Central memory CD8-positive, alpha-beta T cell (primary cell): ENCODE data around the gene OR52L1.

Source experiments
- ATAC-seq: fragments of 150-1000 bp; cut with Tn5 transposase; replicated peaks from 2 replicates; pipeline ENCODE4 v1.10.0; 2022; ENCODE audit warnings: mild to moderate bottlenecking, moderate FRiP score, moderate number of reproducible peaks; ENCODE audit not compliant: poor library complexity, severe bottlenecking; ENCODE audit errors: extremely low read depth
- DNase-seq, 2 donors: peaks; one replicate each; pipeline ENCODE4 v3.0.0; 2021; ENCODE audit warnings: low spot score in 2 of 2
- H3K27ac Mint-ChIP-seq: one replicate; pipeline ENCODE4 v1.8.0; 2022; ENCODE audit warnings: low read depth, mild to moderate bottlenecking, moderate library complexity, mixed read lengths
- H3K27me3 Mint-ChIP-seq: one replicate; pipeline ENCODE4 v1.8.0; 2022; ENCODE audit warnings: mixed read lengths
- H3K36me3 Mint-ChIP-seq: one replicate; pipeline ENCODE4 v1.8.0; 2022; ENCODE audit warnings: mild to moderate bottlenecking, moderate library complexity, mixed read lengths; ENCODE audit not compliant: insufficient read depth
- H3K4me1 Mint-ChIP-seq: one replicate; pipeline ENCODE4 v1.8.0; 2022; ENCODE audit warnings: mixed read lengths
- H3K4me3 Mint-ChIP-seq: one replicate; pipeline ENCODE4 v1.8.0; 2022; ENCODE audit warnings: mild to moderate bottlenecking, moderate library complexity, mixed read lengths
- H3K9me3 Mint-ChIP-seq: one replicate; pipeline ENCODE4 v1.8.0; 2022; ENCODE audit warnings: mixed read lengths

Gene OR52L1

DNA sequence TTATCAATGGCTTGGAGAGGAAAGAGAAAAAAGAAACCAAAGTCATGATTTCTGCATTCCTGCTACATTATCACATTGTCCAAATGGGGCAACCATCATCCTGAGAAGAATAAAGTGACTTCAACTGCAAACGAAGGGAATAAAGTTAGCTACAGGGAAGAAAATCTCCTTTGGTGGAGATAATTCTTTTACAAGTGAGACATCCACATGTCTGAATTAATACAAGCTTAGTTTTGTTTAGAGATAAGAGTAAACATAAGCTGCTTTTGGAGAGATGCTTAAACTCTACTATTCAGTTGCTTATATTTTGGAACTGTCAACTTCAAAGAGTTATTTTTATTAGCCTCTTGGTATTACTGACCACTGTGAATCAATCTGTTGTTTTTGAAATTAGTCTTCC, at the start of gene OR52L1:
TSS of gene OR52L1 (minus strand) at position 101 of the 400 bp plus-strand sequence. CDS start at position 46, 55 bp downstream.
- Mint-ChIP-seq H3K36me3 (no peaks in the 10 kb centered on the region), H3K27ac (no peak within 1 kb of the TSS), H3K4me3 (no peak within 1 kb of the TSS), H3K9me3 (no peaks in the 10 kb centered on the region), H3K27me3 (peaks cover 65% of the 10 kb centered on the region), H3K4me1 (no peaks in the 10 kb centered on the region)
- DNase-seq = no peak
- no peak for ATAC-seq

DNA sequence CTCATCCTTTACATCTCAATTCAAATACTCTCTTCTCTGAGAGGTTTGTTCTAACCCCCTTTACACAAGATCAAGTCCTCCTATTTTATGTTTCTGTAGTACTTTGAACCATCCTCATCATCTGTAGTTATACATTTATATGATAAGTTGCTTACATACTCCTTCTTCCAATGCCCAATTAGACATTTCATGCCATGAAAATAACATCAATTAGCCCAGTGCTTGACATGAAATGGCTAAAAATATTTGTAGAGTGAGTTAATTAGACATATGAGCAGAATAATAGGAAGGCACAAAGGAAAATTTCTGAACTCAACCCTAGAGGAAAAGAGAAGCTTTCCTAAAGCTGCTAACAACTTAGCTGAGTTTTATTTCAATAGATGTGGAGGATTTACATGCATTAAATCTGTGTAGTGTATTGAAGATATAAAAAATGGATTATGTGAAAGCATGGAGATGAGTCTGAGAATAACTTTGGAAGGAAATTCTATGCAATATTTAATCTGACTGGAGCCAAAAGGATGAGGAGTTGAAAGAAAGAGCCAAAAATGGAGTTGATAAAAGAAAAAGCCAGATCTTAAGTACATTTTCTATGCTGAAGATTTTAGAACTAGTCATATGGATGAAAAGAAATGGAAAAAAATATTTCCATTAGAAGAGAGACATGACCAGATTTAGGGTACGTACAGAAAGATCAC, 44.1 kb upstream of the OR52L1 start, which contains the start of gene OR56A1:
TSS of gene OR56A1 (minus strand) at position 51 of the 698 bp plus-strand sequence. CDS start 3,066 bp downstream, outside the sequence.
- Mint-ChIP-seq H3K4me1 (no peaks in the 10 kb centered on the region), H3K4me3 (no peak within 1 kb of the TSS), H3K9me3 (no peaks in the 10 kb centered on the region), H3K36me3 (no peaks in the 10 kb centered on the region), H3K27me3 (peaks cover 27% of the 10 kb centered on the region), H3K27ac (no peak within 1 kb of the TSS)
- no peak for ATAC-seq
- DNase-seq = no peak

DNA sequence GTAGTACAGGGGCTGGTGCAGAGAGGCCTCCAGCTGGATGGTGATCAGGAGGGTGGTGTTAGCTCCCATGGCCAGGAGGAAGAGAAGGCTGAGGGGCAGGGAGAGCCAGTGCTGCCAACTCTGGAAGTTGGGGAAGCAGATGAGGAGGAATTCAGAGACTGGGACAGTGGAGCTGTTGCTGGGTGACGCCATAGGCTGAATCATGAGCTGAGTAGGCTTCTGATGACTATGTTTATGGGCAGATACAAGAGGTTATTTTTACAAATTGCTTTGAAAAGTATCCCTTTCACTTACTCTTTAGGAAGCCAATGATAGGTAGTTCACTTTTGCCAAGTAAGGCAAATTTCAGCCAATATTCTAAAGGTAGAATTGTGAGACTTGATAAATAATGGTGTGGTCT, 40.7 kb upstream of the OR52L1 start:
- no peaks in the 10 kb centered on the region for H3K36me3 Mint-ChIP-seq
- DNase-seq (no peak), ATAC-seq (no peak)
- H3K27me3 Mint-ChIP-seq = peaks cover 37% of the 10 kb centered on the region
- H3K9me3 Mint-ChIP-seq = no peaks in the 10 kb centered on the region
- H3K4me1 Mint-ChIP-seq = no peaks in the 10 kb centered on the region
- H3K4me3 Mint-ChIP-seq = no peak overlapping the region
- H3K27ac Mint-ChIP-seq = no peak overlapping the region

DNA sequence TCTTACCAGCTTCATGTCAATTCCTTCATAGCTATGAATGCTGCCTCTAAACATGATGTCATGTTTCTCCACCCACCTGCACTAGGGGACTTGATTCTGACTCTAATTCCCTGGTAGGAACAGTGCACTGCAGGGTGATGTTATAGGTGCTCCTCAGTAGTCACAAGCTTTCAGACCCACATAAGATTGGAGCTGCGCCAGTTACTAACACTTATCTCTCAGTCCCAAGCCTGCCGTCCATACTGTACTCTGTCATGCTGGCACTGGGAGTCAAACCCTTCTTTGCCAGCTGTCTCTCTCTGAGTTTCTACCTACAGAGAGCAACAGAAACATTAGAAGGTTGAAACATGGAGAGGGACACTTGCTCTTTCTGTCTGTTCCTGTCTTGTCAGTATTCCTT, 38.3 kb upstream of the OR52L1 start:
- H3K4me3 Mint-ChIP-seq = no peak overlapping the region
- DNase-seq = no peak
- no peak for ATAC-seq
- H3K36me3 Mint-ChIP-seq = no peaks in the 10 kb centered on the region
- peaks cover 37% of the 10 kb centered on the region for H3K27me3 Mint-ChIP-seq
- H3K27ac Mint-ChIP-seq = no peak overlapping the region
- no peaks in the 10 kb centered on the region for H3K4me1 Mint-ChIP-seq
- no peaks in the 10 kb centered on the region for H3K9me3 Mint-ChIP-seq

DNA sequence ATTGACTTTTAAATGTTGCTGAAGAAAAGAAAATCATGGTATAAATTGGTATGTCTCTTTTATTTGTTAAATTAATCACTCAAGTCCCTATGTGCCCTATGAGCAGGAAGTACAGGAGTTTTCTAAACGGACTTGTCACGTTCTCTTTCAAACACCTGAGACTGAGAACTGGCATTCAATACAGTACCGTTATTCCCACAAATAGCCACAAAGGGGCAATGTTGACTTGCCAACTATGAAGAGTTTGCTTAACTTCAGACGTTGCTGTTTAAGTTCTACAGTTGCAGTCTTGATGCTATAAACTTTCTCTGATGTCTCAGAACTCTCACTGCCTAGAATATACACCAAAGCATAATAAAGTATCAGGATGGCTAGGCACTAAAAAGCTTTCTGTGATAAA, 36.2 kb upstream of the OR52L1 start:
- ATAC-seq (no peak), DNase-seq (no peak)
- no peak overlapping the region for H3K27ac Mint-ChIP-seq
- H3K4me3 Mint-ChIP-seq = no peak overlapping the region
- H3K36me3 Mint-ChIP-seq = no peaks in the 10 kb centered on the region
- H3K27me3 Mint-ChIP-seq = peaks cover 54% of the 10 kb centered on the region
- H3K4me1 Mint-ChIP-seq = no peaks in the 10 kb centered on the region
- no peaks in the 10 kb centered on the region for H3K9me3 Mint-ChIP-seq

DNA sequence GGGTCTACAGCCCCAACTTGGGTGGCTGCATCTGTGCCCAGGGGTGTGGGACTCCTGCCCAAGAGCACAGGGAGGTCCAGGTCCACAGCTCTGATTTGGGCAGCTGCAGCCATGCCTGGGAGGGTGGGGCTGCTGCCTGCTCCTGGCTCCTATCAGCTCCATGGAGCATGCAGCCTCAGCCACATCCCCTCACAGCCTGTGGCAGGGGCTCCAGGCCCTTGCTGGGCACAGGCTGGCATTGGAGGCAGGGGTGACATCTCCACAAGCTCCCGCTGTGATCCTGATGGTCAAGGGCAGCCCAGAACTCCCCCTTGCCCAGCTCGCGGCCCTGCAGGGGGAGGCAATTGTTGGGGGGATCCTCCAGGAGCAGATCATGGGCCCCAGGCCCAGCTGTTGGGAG, 26.3 kb upstream of the OR52L1 start:
- Mint-ChIP-seq H3K4me1 (no peaks in the 10 kb centered on the region), H3K27me3 (peaks cover 73% of the 10 kb centered on the region), H3K9me3 (no peaks in the 10 kb centered on the region), H3K4me3 (no peak overlapping the region), H3K36me3 (no peaks in the 10 kb centered on the region), H3K27ac (no peak overlapping the region)
- no peak for DNase-seq
- no peak for ATAC-seq

DNA sequence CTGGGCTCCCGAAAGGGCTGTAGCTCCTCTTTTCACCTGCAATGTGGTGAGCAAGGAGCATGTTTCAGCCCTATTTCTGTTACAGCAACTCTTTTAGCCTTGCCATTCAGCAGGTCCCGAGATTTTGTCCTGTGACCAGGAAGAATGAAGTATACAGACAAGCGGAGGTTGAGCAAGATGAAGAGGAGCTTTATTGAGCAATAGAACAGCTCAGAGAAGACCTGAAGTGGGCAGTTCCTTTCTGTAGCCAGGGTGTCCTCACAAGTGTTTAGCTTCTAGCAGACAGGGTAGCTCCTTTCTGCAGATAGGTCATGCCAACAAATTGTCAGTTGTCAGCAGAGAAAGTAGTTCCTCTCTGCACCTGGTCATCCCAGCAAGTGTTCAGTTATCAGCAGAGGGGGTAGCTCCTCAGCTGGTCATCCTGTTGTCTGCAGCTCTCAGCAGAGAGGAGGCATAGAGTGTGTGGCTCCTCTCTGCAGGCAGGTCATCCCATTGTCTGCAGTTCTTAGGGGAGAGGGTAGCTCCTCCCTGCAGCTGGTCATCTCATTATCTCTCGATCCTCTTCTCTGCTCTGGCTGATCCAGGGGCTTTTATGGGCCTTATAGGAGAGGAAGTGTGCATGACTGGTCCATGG, 25.4 kb upstream of the OR52L1 start:
- H3K9me3 Mint-ChIP-seq = no peaks in the 10 kb centered on the region
- DNase-seq (no peak), ATAC-seq (no peak)
- H3K27me3 Mint-ChIP-seq = peaks cover 64% of the 10 kb centered on the region
- no peaks in the 10 kb centered on the region for H3K4me1 Mint-ChIP-seq
- H3K27ac Mint-ChIP-seq = no peak overlapping the region
- H3K4me3 Mint-ChIP-seq = no peak overlapping the region
- no peaks in the 10 kb centered on the region for H3K36me3 Mint-ChIP-seq

DNA sequence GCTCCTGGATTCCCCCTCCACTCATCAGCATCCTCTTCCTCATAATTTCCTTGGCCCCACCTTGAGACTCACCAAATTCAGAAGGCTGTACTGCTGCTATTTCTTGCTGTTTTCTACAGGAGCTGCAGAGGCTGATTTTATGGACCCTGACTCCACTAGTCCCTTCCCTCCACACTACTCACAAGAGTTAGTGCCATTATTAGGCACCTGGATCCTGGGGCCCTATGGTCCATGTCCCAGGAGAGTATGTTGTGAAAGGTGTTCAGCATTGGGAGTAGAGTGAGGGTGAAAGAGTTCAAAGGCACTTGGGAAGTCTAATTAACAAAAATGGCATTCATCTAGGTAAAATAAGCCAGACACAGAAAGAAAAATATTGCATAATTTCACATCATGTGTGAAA, 20.1 kb upstream of the OR52L1 start, which contains the start of gene OR56A4:
TSS of gene OR56A4 (minus strand) at position 101 of the 400 bp plus-strand sequence. CDS start 3,954 bp downstream, outside the sequence.
- Mint-ChIP-seq H3K36me3 (no peaks in the 10 kb centered on the region), H3K27me3 (peaks cover 48% of the 10 kb centered on the region), H3K4me3 (no peak within 1 kb of the TSS), H3K9me3 (no peaks in the 10 kb centered on the region), H3K27ac (no peak within 1 kb of the TSS), H3K4me1 (no peaks in the 10 kb centered on the region)
- DNase-seq (no peak), ATAC-seq (no peak)

DNA sequence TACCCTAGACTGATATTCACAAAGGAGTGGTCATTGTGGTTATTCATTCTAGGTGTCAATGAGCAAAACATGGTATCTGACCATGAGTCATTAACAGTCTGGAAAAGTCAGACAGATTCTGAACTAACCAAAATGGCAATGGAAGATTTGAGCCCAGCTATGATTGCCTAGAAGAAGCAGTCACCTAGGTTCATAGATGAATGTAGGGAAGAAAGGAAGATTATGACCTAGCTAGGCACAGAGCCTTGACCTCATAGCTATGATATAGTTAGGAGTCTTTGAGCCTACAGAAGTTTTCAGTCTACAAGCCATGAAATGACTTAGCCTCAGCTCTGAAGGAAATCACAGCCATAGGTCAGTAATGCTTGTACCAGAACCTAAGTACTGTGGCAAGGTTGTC, 19.6 kb upstream of the OR52L1 start:
- ATAC-seq = no peak
- Mint-ChIP-seq H3K36me3 (no peaks in the 10 kb centered on the region), H3K4me3 (no peak overlapping the region), H3K27ac (no peak overlapping the region), H3K4me1 (no peaks in the 10 kb centered on the region), H3K9me3 (no peaks in the 10 kb centered on the region), H3K27me3 (peaks cover 48% of the 10 kb centered on the region)
- no peak for DNase-seq

DNA sequence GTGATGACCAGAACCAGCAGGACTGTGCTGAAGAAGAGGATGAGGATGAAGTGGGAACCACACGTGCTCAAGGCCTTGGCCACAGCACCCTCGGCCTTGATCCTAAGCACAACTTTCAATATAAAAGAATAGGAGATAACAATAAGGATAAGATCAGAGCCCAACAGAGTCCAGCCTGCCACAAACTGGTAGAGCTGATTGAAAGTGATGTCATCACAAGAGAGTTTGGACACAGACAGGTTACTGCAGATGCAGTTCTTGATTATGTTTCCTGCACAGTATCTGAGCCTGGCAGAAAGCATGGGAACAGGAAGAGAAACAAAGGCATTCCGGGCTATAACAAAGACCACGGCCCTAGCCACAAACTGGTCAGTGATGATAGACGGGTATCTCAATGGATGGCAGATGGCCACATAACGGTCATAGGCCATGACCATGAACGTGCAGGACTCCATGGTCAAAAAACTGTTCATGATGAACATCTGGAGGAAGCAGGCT, 15.5 kb upstream of the OR52L1 start:
- H3K27ac Mint-ChIP-seq = no peak overlapping the region
- ATAC-seq = no peak
- no peaks in the 10 kb centered on the region for H3K36me3 Mint-ChIP-seq
- no peaks in the 10 kb centered on the region for H3K4me1 Mint-ChIP-seq
- no peak for DNase-seq
- no peak overlapping the region for H3K4me3 Mint-ChIP-seq
- H3K9me3 Mint-ChIP-seq = peaks cover 5% of the 10 kb centered on the region
- H3K27me3 Mint-ChIP-seq = peaks cover 50% of the 10 kb centered on the region

DNA sequence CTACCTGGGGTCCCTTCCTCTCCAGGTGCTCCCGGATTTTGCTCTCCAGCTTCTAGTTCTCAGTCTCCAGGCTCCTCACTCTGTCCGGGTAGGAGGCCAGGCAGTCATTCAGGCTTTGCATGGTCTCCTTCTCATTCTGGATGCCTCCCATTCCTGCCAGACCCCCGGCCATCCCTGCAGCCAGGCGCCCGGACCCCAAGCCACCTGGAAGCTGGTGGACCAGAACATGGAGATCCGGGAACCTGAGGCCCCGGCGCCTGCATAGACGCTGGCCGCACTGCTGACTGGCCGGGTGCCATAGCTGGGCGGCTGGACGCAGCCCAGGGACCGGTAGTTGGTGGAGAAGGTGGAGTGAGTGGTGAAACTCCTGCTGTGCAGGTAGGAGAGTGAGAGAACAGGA, 8.0 kb upstream of the OR52L1 start:
- Mint-ChIP-seq H3K27ac (no peak overlapping the region), H3K27me3 (peaks cover 48% of the 10 kb centered on the region), H3K4me3 (no peak overlapping the region), H3K36me3 (no peaks in the 10 kb centered on the region), H3K9me3 (peaks cover 4% of the 10 kb centered on the region), H3K4me1 (no peaks in the 10 kb centered on the region)
- DNase-seq = no peak
- no peak for ATAC-seq

DNA sequence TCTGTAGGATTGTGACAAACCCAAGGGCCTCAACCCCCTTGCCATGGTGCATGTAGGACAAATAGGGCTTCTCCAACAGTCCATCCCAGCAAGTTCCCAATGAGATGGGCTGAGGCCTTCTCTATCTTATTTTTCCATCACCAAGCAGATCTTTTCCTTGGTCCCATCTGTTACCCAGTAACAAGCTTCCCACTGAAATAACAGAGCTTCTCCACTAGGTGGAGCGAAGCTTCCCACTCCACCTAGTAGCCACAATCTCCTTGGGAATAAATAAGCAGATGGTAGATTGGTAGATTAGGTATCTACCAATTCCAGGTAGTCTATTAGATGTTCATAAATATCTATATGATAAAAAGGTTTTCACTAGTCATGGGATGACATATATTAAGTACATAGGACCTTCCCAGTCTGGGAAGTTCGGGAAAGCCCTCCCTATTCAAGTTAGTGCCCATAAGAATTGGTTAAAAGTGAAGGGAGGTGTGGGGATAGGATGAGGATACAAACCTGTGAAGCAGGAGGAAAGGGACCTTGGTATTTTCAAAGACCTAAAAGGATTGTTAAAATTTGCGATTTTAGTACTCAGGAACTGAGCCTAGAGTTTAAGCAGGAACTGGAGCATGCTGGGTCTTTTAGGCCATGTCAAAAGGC, 5.9 kb upstream of the OR52L1 start:
- Mint-ChIP-seq H3K27me3 (peaks cover 44% of the 10 kb centered on the region), H3K4me1 (no peaks in the 10 kb centered on the region), H3K4me3 (no peak overlapping the region), H3K27ac (no peak overlapping the region), H3K9me3 (no peaks in the 10 kb centered on the region), H3K36me3 (no peaks in the 10 kb centered on the region)
- DNase-seq (no peak), ATAC-seq (no peak)

DNA sequence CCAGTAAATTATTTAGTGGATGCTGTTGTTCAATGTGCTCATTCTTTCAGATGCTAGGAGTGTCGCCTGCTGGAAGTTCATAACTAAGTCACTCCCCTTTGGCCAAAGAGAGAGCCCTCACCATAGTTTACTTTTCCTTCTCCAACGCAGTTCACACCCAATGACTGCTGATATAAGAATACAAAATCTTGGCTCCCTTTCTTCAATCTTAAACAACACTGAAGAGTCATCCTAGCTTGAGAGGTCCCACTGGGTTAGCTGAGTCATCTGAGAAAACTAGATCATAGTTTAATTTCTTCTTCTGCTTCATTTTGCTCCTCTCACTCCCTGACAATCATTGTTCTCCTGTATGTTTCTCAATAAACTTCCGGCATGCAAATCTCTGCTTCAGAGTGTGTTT, 5.4 kb upstream of the OR52L1 start:
- Mint-ChIP-seq H3K36me3 (no peaks in the 10 kb centered on the region), H3K4me1 (no peaks in the 10 kb centered on the region), H3K27me3 (peaks cover 39% of the 10 kb centered on the region), H3K4me3 (no peak overlapping the region), H3K27ac (no peak overlapping the region), H3K9me3 (no peaks in the 10 kb centered on the region)
- no peak for DNase-seq
- no peak for ATAC-seq
